HEK293 (cell line): Measurements from ENCODE around the gene RRAS.

Experiments
- CTCF ChIA-PET: fragments of 350-600 bp; formaldehyde crosslinking; extraction: SDS; loops from one replicate; lab custom pipeline; 2021; ENCODE audit warnings: antibody characterized with exemption; lab: Yijun Ruan, JAX
- POLR2A ChIA-PET: fragments of 300-600 bp; formaldehyde crosslinking; extraction: SDS; loops from one replicate; lab custom pipeline; 2020; ENCODE audit warnings: antibody characterized with exemption, inconsistent platforms; lab: Yijun Ruan, JAX
- H3K27ac ChIP-seq: fragments of 200-500 bp; sonication (Bioruptor generic); 2 replicates; pipeline ENCODE4 v1.5.1; 2014; ENCODE audit warnings: low read depth, low read length, control low read depth, inconsistent platforms; ENCODE audit errors: extremely low read depth
- H3K36me3 ChIP-seq, 2 experiments: fragments of 200-500 bp in 1 of 2; sonication (Bioruptor generic) in 1 of 2; 1 replicate in 1 of 2; 2 replicates in 1 of 2; pipeline ENCODE4 v1.5.1; 2014 to 2017; ENCODE audit warnings: inconsistent platforms in 2 of 2, low read length in 2 of 2; ENCODE audit not compliant: control insufficient read depth in 2 of 2, insufficient read depth in 1 of 2
- H3K4me1 ChIP-seq: fragments of 200-500 bp; sonication (Bioruptor generic); 2 replicates; pipeline ENCODE4 v1.5.1; 2014; ENCODE audit warnings: mild to moderate bottlenecking, low read length, inconsistent platforms; ENCODE audit not compliant: control insufficient read depth, insufficient read depth
- H3K4me3 ChIP-seq: 2 replicates; pipeline ENCODE4 v1.5.1; 2011; ENCODE audit warnings: low read depth, mild to moderate bottlenecking, control low read depth, low read length, moderate library complexity
- H3K9me3 ChIP-seq: fragments of 200-500 bp; sonication (Bioruptor generic); 2 replicates; pipeline ENCODE4 v1.5.1; 2014; ENCODE audit warnings: low read depth, low read length, inconsistent platforms; ENCODE audit not compliant: control insufficient read depth, insufficient read depth
- GLI4 ChIP-seq: fragments of 450-650 bp; formaldehyde crosslinking; IDR thresholded peaks from 2 replicates; pipeline ENCODE4 v1.5.1; 2016; ENCODE audit warnings: missing biosample characterization, missing genetic modification characterization
- IKZF3 ChIP-seq: fragments of 450-650 bp; IDR thresholded peaks from 2 replicates; pipeline ENCODE4 v1.5.0; 2018; ENCODE audit warnings: missing biosample characterization, mild to moderate bottlenecking, missing genetic modification characterization, moderate library complexity
- OVOL3 ChIP-seq: fragments of 450-650 bp; formaldehyde crosslinking; IDR thresholded peaks from 2 replicates; pipeline ENCODE4 v1.5.1; 2016; ENCODE audit warnings: missing biosample characterization, missing genetic modification characterization
- SCRT2 ChIP-seq: fragments of 450-650 bp; formaldehyde crosslinking; IDR thresholded peaks from 2 replicates; pipeline ENCODE4 v1.5.1; 2016; ENCODE audit warnings: missing biosample characterization, missing genetic modification characterization
- TCF7L2 ChIP-seq: IDR thresholded peaks from 2 replicates; pipeline ENCODE4 v1.6.1; 2011; ENCODE audit warnings: low read depth, mild to moderate bottlenecking, inconsistent platforms, low read length, moderate library complexity, borderline replicate concordance
- WT1 ChIP-seq: fragments of 450-650 bp; formaldehyde crosslinking; IDR thresholded peaks from 2 replicates; pipeline ENCODE4 v1.5.1; 2016; ENCODE audit warnings: missing biosample characterization, missing genetic modification characterization
- YY2 ChIP-seq: fragments of 450-650 bp; formaldehyde crosslinking; IDR thresholded peaks from 2 replicates; pipeline ENCODE4 v1.5.1; 2016; ENCODE audit warnings: missing biosample characterization, missing genetic modification characterization
- ZBTB48 ChIP-seq: fragments of 450-650 bp; formaldehyde crosslinking; IDR thresholded peaks from 2 replicates; pipeline ENCODE4 v1.5.1; 2016; ENCODE audit warnings: missing biosample characterization, missing genetic modification characterization
- ZFP69B ChIP-seq: fragments of 450-650 bp; formaldehyde crosslinking; IDR thresholded peaks from 2 replicates; pipeline ENCODE4 v1.5.1; 2016; ENCODE audit warnings: missing biosample characterization, missing genetic modification characterization
- ZIC2 ChIP-seq: fragments of 450-650 bp; formaldehyde crosslinking; IDR thresholded peaks from 2 replicates; pipeline ENCODE4 v1.5.1; 2016; ENCODE audit warnings: missing biosample characterization, missing genetic modification characterization
- ZNF10 ChIP-seq: fragments of 450-650 bp; formaldehyde crosslinking; IDR thresholded peaks from 2 replicates; pipeline ENCODE4 v1.5.1; 2017; ENCODE audit warnings: missing biosample characterization, missing genetic modification characterization
- ZNF121 ChIP-seq: fragments of 450-650 bp; formaldehyde crosslinking; IDR thresholded peaks from 2 replicates; pipeline ENCODE4 v1.5.1; 2016; ENCODE audit warnings: missing biosample characterization, missing genetic modification characterization
- ZNF16 ChIP-seq: fragments of 450-650 bp; formaldehyde crosslinking; IDR thresholded peaks from 2 replicates; pipeline ENCODE4 v1.5.1; 2016; ENCODE audit warnings: low read depth, missing biosample characterization, missing genetic modification characterization
- ZNF169 ChIP-seq: fragments of 450-650 bp; formaldehyde crosslinking; IDR thresholded peaks from 2 replicates; pipeline ENCODE4 v1.5.1; 2016; ENCODE audit warnings: missing biosample characterization, missing genetic modification characterization
- ZNF19 ChIP-seq: fragments of 450-650 bp; formaldehyde crosslinking; IDR thresholded peaks from 2 replicates; pipeline ENCODE4; 2016; ENCODE audit warnings: missing biosample characterization, missing genetic modification characterization, low read depth
- ZNF24 ChIP-seq: fragments of 450-650 bp; formaldehyde crosslinking; IDR thresholded peaks from 2 replicates; pipeline ENCODE4 v1.5.1; 2016; ENCODE audit warnings: missing biosample characterization, missing genetic modification characterization
- ZNF335 ChIP-seq: fragments of 450-650 bp; formaldehyde crosslinking; conservative IDR thresholded peaks from 2 replicates; pipeline ENCODE4 v1.5.1; 2016; ENCODE audit warnings: missing biosample characterization, missing genetic modification characterization
- ZNF366 ChIP-seq: fragments of 450-650 bp; formaldehyde crosslinking; conservative IDR thresholded peaks from 2 replicates; pipeline ENCODE4 v1.5.1; 2016; ENCODE audit warnings: missing biosample characterization, missing genetic modification characterization
- ZNF404 ChIP-seq: fragments of 450-650 bp; formaldehyde crosslinking; IDR thresholded peaks from 2 replicates; pipeline ENCODE4 v1.5.1; 2017; ENCODE audit warnings: missing biosample characterization, missing genetic modification characterization
- ZNF426 ChIP-seq: fragments of 450-650 bp; formaldehyde crosslinking; IDR thresholded peaks from 2 replicates; pipeline ENCODE4 v1.5.1; 2017; ENCODE audit warnings: missing biosample characterization, missing genetic modification characterization, mild to moderate bottlenecking, inconsistent platforms, moderate library complexity
- ZNF777 ChIP-seq: fragments of 450-650 bp; formaldehyde crosslinking; IDR thresholded peaks from 2 replicates; pipeline ENCODE4 v1.5.1; 2017; ENCODE audit warnings: missing biosample characterization, missing genetic modification characterization, borderline replicate concordance
- ZXDB ChIP-seq: fragments of 450-650 bp; formaldehyde crosslinking; IDR thresholded peaks from 2 replicates; pipeline ENCODE4 v1.5.1; 2016; ENCODE audit warnings: missing biosample characterization, missing genetic modification characterization
- TF ChIP-seq, protein P1 (sequence below): fragments of 450-650 bp; formaldehyde crosslinking; IDR thresholded peaks from 2 replicates; pipeline ENCODE4 v1.5.1; 2016; ENCODE audit warnings: missing biosample characterization, missing genetic modification characterization
- TF ChIP-seq, protein P2 (sequence below): fragments of 450-650 bp; formaldehyde crosslinking; optimal IDR thresholded peaks from 2 replicates; pipeline ENCODE3; 2016; ENCODE audit warnings: missing biosample characterization, mild to moderate bottlenecking, missing genetic modification characterization
- TF ChIP-seq, protein P3 (sequence below): sonication (generic); formaldehyde crosslinking; IDR thresholded peaks from 2 replicates; pipeline ENCODE4 v1.8.1; 2022; ENCODE audit warnings: mild to moderate bottlenecking, moderate library complexity, missing genetic modification reagents
- TF ChIP-seq, protein P4 (sequence below): fragments of 450-650 bp; formaldehyde crosslinking; conservative IDR thresholded peaks from 2 replicates; pipeline ENCODE4 v1.5.1; 2016; ENCODE audit warnings: low read depth, missing biosample characterization, missing genetic modification characterization

RRAS gene

DNA sequence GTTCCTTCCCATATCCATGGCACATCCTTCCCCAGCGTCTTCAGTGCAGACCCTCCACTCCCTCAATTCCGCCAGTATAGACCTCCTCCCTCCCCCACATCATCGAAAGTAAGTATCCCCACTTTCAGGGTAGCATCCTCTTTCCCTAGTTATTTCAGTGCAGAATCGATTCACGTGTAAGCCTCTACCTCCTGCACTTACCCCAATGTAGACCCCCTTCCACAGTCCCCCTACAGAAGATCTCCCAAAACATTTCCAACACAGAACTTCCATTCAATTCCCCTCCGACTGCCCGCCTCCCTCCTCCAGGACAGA lies 25.1 kb upstream of the RRAS start:
- H3K9me3 ChIP-seq: no peaks in the 10 kb centered on the region
- peak overlapping the region; percentile 48 for H3K4me3 ChIP-seq
- H3K4me1 ChIP-seq: peaks cover 6% of the 10 kb centered on the region
- peaks cover 17 to 56% of the 10 kb centered on the region in 2 experiments for H3K36me3 ChIP-seq
- TF ChIP-seq ZNF10 (tag by site-specific recombination) (no peak), ZNF404 (tag by site-specific recombination) (peak; percentile 41; the same call in 1 of the 2 replicates), ZNF366 (tag by site-specific recombination) (0 out of 2 replicates have a peak, but pooled peaks have one; percentile 36), ZNF16 (tag by site-specific recombination) (no peak), ZBTB48 (tag by site-specific recombination) (peak; percentile 28; the same call in 1 of the 2 replicates), ZNF777 (tag by site-specific recombination) (no peak), ZNF335 (tag by site-specific recombination) (peak; percentile 37; the same call in 1 of the 2 replicates), ZNF19 (tag by site-specific recombination) (0 out of 2 replicates have a peak, but pooled peaks have one; percentile 9)
- POLR2A ChIA-PET: interaction anchor here (0.5 to 4.9 kb wide), 14 partner anchors 10 to 213 kb away, joined by 3 to 85 read pairs (median 8); partner anchors contain the start of genes NOSIP, PIH1D1, PRMT1 and PRR12
- peak overlapping the region; percentile 87 for H3K27ac ChIP-seq
- CTCF ChIA-PET: interaction anchor here (0.6 to 3.2 kb wide), 5 partner anchors 8 to 162 kb away, joined by 3 to 27 read pairs (median 5); partner anchors contain the start of gene PRMT1

DNA sequence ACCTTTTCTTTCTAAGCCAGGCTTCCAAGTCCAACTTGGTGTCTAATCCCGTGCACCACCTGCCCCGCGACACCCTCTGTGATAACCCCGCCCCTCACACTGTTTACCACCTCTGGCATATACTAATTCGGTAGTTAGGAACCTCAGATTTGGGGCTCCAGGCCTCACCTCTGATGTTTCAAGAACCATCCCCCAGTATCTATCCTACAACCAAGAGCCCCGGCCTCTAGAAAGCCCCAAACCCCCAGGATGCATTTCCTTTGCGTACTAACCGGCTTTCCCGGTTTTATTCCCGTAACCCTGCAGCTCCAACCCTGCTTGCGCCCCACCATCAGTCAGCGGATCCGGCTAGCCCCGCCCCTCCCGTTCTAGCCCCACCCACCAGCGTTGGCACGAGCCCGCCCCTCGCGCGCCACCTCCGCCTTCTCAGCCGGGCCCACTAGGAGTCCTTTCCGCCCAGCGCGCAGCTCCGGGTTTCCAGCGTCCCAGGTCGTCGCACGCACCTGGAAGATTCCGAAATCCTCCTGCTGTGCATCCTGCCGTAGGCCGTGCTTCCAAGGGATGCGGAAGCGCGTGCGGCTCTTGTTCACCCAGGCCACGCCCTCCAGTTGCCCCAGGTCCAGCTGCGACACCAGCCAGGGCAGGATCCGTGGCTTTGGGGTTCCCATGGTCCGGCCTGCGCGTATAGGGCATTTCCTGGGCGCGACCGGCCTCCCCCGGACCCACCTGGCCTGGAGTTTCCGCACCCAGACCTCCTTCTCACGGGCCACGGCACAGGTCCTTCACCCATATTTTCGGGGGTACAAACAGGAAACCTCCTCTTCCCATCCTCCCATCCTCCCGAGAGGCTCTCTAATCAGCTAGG lies 24.5 kb upstream of the RRAS start:
- H3K4me3 ChIP-seq: peak overlapping the region; percentile 48
- H3K27ac ChIP-seq: peak overlapping the region; percentile 87
- H3K9me3 ChIP-seq: no peaks in the 10 kb centered on the region
- H3K36me3 ChIP-seq: peaks cover 12 to 57% of the 10 kb centered on the region in 2 experiments
- CTCF ChIA-PET: interaction anchor here (0.6 to 3.2 kb wide), 7 partner anchors 8 to 162 kb away, joined by 3 to 27 read pairs (median 5); partner anchors contain the start of gene PRMT1
- H3K4me1 ChIP-seq: peaks cover 6% of the 10 kb centered on the region
- POLR2A ChIA-PET: interaction anchor here (0.5 to 4.9 kb wide), 16 partner anchors 10 to 213 kb away, joined by 3 to 85 read pairs (median 6); partner anchors contain the start of genes NOSIP, PIH1D1, PNKP and PRMT1
- no peak; the same call in 1 of the 2 replicates for TF ChIP-seq ZXDB (tag by site-specific recombination)
- TF ChIP-seq, protein P1, sequence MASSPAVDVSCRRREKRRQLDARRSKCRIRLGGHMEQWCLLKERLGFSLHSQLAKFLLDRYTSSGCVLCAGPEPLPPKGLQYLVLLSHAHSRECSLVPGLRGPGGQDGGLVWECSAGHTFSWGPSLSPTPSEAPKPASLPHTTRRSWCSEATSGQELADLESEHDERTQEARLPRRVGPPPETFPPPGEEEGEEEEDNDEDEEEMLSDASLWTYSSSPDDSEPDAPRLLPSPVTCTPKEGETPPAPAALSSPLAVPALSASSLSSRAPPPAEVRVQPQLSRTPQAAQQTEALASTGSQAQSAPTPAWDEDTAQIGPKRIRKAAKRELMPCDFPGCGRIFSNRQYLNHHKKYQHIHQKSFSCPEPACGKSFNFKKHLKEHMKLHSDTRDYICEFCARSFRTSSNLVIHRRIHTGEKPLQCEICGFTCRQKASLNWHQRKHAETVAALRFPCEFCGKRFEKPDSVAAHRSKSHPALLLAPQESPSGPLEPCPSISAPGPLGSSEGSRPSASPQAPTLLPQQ (tag by site-specific recombination): peak; percentile 99
- TF ChIP-seq TCF7L2: no peak
- TF ChIP-seq ZNF121: peak; percentile 86
- TF ChIP-seq, protein P2, sequence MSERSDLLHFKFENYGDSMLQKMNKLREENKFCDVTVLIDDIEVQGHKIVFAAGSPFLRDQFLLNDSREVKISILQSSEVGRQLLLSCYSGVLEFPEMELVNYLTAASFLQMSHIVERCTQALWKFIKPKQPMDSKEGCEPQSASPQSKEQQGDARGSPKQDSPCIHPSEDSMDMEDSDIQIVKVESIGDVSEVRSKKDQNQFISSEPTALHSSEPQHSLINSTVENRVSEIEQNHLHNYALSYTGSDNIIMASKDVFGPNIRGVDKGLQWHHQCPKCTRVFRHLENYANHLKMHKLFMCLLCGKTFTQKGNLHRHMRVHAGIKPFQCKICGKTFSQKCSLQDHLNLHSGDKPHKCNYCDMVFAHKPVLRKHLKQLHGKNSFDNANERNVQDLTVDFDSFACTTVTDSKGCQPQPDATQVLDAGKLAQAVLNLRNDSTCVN: peak; percentile 76
- peak; percentile 93 for TF ChIP-seq ZIC2
- TF ChIP-seq YY2 (tag by site-specific recombination): no peak
- TF ChIP-seq OVOL3 (tag by site-specific recombination): 0 out of 2 replicates have a peak, but pooled peaks have one; percentile 19
- TF ChIP-seq, protein P3, sequence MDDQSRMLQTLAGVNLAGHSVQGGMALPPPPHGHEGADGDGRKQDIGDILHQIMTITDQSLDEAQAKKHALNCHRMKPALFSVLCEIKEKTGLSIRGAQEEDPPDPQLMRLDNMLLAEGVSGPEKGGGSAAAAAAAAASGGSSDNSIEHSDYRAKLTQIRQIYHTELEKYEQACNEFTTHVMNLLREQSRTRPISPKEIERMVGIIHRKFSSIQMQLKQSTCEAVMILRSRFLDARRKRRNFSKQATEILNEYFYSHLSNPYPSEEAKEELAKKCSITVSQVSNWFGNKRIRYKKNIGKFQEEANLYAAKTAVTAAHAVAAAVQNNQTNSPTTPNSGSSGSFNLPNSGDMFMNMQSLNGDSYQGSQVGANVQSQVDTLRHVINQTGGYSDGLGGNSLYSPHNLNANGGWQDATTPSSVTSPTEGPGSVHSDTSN: peak; percentile 81; the same call in 1 of the 2 replicates
- TF ChIP-seq IKZF3 (tag by site-specific recombination): peak; percentile 92
- TF ChIP-seq ZFP69B: peak; percentile 99
- no peak for TF ChIP-seq GLI4 (tag by site-specific recombination)
- TF ChIP-seq ZNF335 (tag by site-specific recombination): peak; percentile 36; the same call in 1 of the 2 replicates
- no peak for TF ChIP-seq ZNF24 (tag by site-specific recombination)
- no peak for TF ChIP-seq SCRT2 (tag by site-specific recombination)
- no peak for TF ChIP-seq ZNF169 (tag by site-specific recombination)
- TF ChIP-seq, protein P4, sequence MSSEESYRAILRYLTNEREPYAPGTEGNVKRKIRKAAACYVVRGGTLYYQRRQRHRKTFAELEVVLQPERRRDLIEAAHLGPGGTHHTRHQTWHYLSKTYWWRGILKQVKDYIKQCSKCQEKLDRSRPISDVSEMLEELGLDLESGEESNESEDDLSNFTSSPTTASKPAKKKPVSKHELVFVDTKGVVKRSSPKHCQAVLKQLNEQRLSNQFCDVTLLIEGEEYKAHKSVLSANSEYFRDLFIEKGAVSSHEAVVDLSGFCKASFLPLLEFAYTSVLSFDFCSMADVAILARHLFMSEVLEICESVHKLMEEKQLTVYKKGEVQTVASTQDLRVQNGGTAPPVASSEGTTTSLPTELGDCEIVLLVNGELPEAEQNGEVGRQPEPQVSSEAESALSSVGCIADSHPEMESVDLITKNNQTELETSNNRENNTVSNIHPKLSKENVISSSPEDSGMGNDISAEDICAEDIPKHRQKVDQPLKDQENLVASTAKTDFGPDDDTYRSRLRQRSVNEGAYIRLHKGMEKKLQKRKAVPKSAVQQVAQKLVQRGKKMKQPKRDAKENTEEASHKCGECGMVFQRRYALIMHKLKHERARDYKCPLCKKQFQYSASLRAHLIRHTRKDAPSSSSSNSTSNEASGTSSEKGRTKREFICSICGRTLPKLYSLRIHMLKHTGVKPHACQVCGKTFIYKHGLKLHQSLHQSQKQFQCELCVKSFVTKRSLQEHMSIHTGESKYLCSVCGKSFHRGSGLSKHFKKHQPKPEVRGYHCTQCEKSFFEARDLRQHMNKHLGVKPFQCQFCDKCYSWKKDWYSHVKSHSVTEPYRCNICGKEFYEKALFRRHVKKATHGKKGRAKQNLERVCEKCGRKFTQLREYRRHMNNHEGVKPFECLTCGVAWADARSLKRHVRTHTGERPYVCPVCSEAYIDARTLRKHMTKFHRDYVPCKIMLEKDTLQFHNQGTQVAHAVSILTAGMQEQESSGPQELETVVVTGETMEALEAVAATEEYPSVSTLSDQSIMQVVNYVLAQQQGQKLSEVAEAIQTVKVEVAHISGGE (tag by site-specific recombination): peak; percentile 85
- TF ChIP-seq ZNF426: no peak
- 0 out of 2 replicates have a peak, but pooled peaks have one; percentile 25 for TF ChIP-seq WT1 (tag by site-specific recombination)
